Dedifferentiated amniotic fluid mesenchymal stem cell (primary cell): ENCODE measurements around the gene STK11IP.
A peak's percentile ranks its signal among the peaks of the same experiment; 100 is the strongest.

Experiments used
- DNase-seq: peaks from one replicate; pipeline ENCODE4 v3.0.0-alpha.2; 2016; ENCODE audit errors: extremely low spot score

The STK11IP gene, protein sequence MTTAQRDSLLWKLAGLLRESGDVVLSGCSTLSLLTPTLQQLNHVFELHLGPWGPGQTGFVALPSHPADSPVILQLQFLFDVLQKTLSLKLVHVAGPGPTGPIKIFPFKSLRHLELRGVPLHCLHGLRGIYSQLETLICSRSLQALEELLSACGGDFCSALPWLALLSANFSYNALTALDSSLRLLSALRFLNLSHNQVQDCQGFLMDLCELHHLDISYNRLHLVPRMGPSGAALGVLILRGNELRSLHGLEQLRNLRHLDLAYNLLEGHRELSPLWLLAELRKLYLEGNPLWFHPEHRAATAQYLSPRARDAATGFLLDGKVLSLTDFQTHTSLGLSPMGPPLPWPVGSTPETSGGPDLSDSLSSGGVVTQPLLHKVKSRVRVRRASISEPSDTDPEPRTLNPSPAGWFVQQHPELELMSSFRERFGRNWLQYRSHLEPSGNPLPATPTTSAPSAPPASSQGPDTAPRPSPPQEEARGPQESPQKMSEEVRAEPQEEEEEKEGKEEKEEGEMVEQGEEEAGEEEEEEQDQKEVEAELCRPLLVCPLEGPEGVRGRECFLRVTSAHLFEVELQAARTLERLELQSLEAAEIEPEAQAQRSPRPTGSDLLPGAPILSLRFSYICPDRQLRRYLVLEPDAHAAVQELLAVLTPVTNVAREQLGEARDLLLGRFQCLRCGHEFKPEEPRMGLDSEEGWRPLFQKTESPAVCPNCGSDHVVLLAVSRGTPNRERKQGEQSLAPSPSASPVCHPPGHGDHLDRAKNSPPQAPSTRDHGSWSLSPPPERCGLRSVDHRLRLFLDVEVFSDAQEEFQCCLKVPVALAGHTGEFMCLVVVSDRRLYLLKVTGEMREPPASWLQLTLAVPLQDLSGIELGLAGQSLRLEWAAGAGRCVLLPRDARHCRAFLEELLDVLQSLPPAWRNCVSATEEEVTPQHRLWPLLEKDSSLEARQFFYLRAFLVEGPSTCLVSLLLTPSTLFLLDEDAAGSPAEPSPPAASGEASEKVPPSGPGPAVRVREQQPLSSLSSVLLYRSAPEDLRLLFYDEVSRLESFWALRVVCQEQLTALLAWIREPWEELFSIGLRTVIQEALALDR

DNA sequence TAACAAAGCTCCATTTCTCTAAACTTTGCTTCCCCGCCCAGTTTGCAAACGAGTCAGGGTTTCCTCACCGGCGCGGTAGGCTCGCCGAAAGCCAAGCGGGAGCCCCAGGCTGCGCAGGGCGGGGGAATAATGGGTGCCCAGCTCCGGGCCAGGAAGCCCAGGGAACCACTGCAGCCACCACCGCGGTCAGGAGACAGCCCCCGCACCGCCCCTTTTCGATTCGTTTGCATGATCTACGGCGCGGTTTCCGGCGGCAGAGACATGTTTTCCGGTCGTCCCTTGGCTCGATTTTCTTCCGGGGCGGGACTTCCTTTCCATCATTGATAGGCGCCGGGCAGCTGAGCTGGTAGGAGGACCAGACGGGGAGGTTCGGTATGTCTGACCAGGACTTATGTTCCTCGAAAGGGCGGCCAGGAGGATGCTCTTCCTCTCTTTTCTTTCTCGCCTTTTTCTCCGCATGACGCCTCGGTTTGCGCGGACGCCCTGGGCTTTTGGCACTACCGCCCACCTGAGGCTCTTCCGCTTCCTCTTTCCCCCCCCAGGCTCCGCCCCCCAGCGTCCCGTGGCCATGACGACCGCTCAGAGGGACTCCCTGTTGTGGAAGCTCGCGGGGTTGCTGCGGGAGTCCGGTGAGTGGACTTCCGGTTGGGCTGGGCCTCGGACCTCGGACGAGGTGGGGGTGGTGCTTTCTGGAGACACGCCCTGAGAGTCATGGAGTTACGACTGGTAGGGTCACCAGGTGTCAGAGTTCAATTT lies at the start of gene STK11IP:
STK11IP (plus strand) TSS at position 306 of the 756 bp plus-strand sequence; CDS start at position 569, 263 bp downstream.
- DNase-seq: peak; percentile 96

DNA sequence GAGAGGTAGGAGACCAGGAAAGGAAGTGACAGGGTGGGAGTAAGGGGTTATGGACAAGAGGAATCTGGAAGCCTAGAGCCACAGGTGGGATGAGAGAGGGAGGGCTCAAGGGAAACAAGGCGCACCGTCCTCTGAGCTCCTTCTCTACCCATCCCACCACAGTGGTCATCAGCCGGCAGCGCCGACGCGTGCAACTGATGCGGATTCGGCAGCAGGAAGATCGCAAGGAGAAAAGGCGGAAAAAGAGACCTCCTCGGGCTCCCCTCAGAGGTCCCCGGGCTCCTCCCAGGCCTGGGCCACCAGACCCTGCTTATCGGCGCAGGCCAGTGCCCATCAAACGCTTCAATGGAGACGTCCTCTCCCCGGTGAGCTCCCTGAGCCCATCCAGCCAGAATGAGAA lies 48.7 kb upstream of the STK11IP start:
- no peak for DNase-seq

- no peak for DNase-seq
These were observed 48.0 kb upstream of the STK11IP start for GRCh38 chr2:219549619-219550018.

DNA sequence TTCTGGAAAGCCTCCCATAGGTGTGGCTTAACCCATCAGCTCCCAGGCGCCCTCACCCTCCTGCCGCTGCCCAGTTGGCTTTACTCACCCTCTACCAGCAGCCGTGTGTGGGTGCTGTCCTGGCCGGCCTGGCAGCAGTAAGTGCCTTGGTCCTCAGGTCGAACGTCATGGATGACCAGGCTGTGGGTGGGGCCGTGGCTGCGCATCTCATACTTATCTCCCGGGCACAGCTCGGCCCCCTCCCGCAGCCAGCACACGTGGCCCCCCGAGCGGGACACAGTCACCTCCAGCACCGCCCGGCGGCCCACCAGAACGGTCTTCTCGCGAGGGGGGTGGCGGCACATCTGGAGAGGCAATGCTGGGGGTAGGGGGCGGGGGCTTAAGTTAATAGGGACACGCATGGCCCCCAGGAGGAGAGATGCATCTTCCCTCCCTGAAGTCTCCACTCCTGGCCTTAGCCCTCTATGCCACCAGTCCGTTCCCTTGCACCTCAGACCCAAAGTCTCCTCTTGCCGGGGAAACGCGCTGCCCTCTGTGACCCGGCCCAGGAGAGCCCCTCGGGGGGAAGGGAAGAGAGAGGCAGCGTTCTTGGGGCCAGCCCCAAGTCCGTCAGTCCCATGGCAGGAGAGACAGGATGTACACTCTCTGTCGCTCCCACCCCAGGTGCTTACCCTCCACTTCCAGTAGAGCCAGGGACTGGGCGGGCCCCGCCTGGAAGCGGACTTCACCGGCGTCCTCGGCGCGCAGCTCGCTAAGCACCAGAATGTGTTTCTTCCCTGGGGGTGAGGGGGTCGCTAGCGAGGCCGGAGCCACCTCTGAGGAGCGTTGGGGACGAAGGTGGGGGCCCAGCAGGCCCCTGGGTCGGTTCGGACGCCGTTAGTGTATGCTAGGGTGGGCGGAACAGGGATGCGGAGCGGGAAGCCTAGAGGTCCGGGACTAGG lies 45.9 kb upstream of the STK11IP start:
- DNase-seq: no peak

GRCh38 chr2:219552382-219553167 lies 45.1 kb upstream of the STK11IP start:
- DNase-seq: peak; percentile 45

- no peak for DNase-seq
These were observed 44.6 kb upstream of the STK11IP start for GRCh38 chr2:219553168-219553417.

- DNase-seq: no peak
These were observed 44.1 kb upstream of the STK11IP start for GRCh38 chr2:219553463-219553963.

DNA sequence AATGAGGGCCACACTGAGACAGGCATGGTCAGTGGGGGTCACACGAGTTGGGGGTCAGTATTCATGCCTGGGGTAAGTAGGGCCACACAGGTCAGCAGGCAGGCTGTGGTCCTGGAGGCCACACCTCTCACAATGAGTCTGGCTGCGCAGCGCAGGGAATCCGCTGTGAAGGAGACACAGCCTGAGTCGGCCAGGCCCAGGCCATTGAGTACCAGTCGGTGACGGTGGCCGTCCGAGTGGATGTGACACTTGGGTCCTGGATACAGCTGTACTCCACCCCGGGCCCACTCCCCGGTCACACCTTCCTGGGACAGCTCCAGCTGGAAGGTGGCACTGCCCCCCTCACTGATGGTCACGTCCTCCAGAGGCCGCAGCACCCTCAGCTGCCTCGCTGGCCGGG lies 43.3 kb upstream of the STK11IP start:
- DNase-seq: no peak

- no peak for DNase-seq
These were observed 41.7 kb upstream of the STK11IP start for GRCh38 chr2:219555956-219556355.

- DNase-seq: no peak
These were observed 41.2 kb upstream of the STK11IP start for GRCh38 chr2:219556413-219556812.

- DNase-seq: no peak
These were observed 40.3 kb upstream of the STK11IP start for GRCh38 chr2:219557320-219557719.

DNA sequence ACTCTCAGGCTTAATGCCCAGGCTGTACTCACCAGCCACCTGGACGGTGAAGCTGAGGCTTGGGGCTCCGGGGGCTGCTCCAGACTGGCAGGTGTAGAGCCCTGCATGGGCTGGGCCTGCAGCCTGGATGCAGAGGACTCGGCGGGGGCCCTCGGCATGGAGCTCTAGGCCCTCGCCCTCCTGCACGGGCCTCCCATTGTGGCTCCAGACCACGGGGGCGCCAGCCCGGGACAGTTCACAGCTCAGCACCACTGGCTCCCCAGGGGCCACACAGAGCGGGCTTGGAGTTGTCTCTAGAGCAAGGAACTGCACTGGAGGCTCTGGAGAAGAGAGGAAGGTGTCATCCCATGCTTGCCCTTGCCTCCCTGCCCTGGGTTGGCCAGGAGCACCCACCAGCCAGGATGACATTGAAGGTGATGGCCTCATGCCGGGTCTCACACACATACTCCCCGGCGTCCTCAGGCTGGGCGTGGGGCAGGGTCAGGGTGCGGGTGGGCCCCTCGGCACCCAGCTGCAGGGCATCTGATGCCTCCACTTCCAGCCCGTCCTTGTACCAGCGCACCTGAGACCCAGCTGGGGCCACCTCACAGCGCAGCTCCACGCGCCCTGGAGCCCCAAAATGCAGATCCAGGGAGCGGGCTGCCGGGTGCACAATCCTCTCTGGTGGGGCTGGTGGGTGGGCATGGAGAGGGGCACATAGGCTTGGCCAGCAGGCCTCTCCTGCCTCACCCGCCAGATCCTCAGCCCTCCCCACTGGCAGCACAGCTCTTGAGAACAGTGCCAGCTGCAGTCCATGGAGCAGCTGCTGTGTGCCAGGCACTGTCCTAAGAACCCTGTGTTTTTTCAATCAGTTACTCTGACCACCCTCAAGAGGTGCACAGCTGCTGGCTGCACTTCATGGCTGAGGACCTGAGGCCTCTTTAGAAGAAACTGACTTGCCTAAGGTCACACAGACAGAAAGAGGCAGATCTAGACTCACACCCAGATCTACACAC lies 39.6 kb upstream of the STK11IP start:
- no peak for DNase-seq

DNA sequence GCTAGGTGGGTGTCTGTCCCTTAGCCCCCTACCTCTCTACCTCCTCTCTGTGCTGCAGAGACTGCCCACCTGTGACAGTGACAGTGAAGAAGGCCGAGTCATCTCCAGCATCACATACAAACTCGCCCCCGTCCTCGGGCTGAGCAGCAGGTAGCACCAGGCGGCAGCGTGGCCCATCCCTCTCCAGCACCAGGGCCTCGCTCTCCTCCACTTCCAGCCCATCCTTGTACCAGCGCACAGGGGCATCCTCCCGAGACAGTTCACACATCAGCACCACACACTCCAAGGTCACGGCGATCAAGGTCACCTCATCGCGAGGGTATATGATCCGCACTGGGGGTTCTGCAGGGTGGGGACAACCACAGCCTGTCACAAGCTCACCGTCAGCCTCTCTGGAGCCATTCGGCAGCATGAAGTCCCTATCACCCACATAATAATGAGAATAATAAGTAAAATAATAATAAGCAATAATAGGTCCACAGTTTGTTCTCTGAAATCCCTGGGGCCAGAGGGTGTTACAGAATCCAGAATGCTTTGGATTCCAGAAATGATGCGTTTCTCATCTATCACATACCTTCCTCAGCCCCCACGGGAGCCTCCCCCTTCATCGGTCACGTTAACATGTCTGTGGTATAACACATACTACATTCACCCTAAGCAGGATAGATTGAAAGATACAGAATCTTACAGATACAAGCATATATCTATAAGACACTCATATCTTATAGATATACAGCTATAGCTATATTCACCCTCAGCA lies 38.3 kb upstream of the STK11IP start:
- DNase-seq: no peak

- no peak for DNase-seq
These were observed 37.4 kb upstream of the STK11IP start for GRCh38 chr2:219560037-219560892.

GRCh38 chr2:219560893-219561178 lies 36.8 kb upstream of the STK11IP start:
- DNase-seq: no peak

GRCh38 chr2:219561179-219562048 lies 36.2 kb upstream of the STK11IP start:
- no peak for DNase-seq
